H1 (cell line): Measurements from ENCODE around the gene RELCH.

Source experiments
- JUN ChIP-seq: IDR thresholded peaks from 2 replicates; pipeline ENCODE4 v1.6.1; 2011; ENCODE audit warnings: low read depth, mild to moderate bottlenecking, improper control_type of control experiment, low read length
- RXRA ChIP-seq: IDR thresholded peaks from 2 replicates; pipeline ENCODE4 v1.6.1; 2011; ENCODE audit warnings: low read depth, mild to moderate bottlenecking, low read length, moderate library complexity; ENCODE audit not compliant: insufficient read depth

DNA sequence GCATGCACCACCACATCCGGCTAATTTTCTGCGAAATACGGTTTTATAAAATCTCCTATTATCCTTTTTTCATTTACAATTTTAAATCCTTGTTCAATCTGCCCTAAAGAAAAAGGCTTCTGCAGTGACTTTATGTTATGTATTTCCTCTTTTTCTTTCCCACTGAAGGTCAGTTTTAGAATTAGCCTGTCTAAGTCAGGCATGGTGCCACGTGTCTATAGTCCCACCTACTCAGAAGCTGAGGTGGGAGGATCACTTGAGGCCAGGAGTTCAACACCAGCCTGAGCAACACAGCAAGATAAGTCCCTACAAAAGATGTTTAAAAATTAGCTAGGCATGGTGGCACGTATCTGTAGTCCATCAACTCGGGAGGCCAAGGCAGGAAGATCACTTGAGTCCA lies 98.2 kb downstream of the RELCH start:
- TF ChIP-seq JUN (no peak), RXRA (no peak)
